ENCODE results near the gene OR1B1.
"Not testable (repeated sequence)": the region's sequence is repeated elsewhere in the genome, so short reads cannot be mapped to it uniquely, and the experiment has no call there.

Gene OR1B1

DNA sequence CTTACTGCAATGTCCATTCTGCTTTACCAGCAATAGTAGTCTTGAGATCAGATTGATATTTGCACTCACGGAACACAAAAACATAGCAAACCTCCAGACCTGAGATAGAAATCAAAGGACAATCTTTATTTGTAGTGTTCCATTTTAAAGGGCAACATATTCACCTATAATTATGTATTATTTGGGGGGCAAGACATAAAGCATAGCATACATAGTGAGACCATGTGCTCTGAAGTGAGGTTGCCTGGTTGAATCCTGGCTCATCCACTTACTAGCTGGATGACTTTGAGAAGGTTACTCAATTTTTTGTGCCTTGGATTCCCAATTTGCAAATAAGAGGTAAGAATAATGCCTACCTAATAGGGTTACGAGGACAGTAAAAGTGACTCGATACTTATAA lies at the start of gene OR1B1:
Gene OR1B1 (minus strand): TSS at position 101 of the 400 bp plus-strand sequence.
- no peak for DNase-seq (ENCODE audit: low spot score)

GRCh38 chr9:122695696-122696095 lies 38.3 kb upstream of the OR1B1 start:
- DNase-seq (ENCODE audit: low spot score): peak; percentile 77

GRCh38 chr9:122684851-122685250 lies 27.4 kb upstream of the OR1B1 start:
- no peak for DNase-seq (ENCODE audit: low spot score)

GRCh38 chr9:122672481-122672880 lies 15.1 kb upstream of the OR1B1 start:
- no peak for DNase-seq (ENCODE audit: low spot score)

DNA sequence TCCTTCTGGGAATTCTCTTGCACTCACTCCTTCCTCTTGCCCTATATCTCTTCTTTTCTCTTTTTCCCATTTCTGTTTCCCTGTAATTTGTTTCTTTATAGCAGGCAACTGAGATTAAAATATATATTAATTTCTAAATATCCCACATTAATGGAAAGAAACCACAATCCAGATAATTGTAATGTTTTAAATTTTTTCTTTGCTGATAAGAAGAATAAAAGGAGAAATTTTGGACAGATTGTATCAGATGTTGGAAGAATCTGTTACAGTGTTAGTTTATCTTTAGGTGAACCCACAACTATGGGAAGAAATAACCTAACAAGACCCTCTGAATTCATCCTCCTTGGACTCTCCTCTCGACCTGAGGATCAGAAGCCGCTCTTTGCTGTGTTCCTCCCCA lies 4.0 kb upstream of the OR1B1 start, which contains the start of gene OR1L1:
Gene OR1L1 (plus strand): TSS at position 301 of the 400 bp plus-strand sequence. CDS start 0 bp downstream, at position 301.
- no peak for DNase-seq (ENCODE audit: low spot score)

- DNase-seq (ENCODE audit: low spot score): no peak
These were observed 1.0 kb downstream of the OR1B1 start for GRCh38 chr9:122656378-122656777.

DNA sequence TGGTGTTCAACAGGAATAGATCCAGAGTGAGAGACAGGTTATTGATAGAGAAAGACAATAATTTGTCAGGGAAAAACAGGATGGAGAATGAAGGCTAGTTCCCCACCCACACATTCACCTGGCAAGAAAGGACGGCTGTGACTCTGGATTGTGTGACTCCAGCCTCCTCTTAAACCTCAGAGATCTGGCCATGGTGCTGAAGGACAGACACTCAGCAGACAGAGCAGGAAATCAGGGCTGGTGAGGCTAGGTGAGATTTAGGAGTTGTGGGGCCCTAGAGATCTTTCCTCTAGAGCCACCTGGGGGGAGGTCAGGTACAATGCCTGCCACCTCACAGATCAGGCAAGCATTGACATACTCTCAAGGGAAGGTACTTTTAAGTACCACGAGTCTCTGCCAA lies 15.2 kb downstream of the OR1B1 start:
- peak; percentile 30 for DNase-seq (ENCODE audit: low spot score)

DNA sequence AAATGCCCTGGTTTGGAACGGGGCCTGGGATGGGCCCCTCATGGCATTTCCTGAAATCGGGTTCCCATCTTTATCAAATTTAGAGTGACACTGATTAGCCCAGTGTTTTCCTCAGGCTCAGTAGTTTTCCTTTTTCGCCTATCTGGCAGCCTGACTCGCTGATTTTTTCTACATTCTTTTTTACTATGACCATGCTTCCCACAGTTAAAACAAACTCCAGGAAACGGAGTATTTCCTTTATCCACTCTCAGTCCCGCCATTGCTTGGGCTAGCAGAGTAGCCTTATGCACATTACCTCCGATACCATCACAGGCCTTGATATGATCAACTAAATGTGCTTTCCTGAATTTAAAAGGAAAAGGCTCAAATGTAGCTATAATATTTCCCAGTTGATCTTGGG lies 37.4 kb downstream of the OR1B1 start:
- no peak for DNase-seq (ENCODE audit: low spot score)

GRCh38 chr9:122614362-122614761 lies 43.1 kb downstream of the OR1B1 start, which contains the start of gene OR1Q1:
TSS of gene OR1Q1 (plus strand) at chr9:122614738. CDS start at chr9:122614738, 0 bp downstream.
- DNase-seq (ENCODE audit: low spot score): no peak

GRCh38 chr9:122609804-122610203 lies 47.6 kb downstream of the OR1B1 start:
- no peak for DNase-seq (ENCODE audit: low spot score)

GRCh38 chr9:122606587-122606986 lies 50.8 kb downstream of the OR1B1 start:
- DNase-seq (ENCODE audit: low spot score): no peak

- DNase-seq (ENCODE audit: low spot score): no peak
These were observed 51.7 kb downstream of the OR1B1 start for GRCh38 chr9:122605691-122606090.

DNA sequence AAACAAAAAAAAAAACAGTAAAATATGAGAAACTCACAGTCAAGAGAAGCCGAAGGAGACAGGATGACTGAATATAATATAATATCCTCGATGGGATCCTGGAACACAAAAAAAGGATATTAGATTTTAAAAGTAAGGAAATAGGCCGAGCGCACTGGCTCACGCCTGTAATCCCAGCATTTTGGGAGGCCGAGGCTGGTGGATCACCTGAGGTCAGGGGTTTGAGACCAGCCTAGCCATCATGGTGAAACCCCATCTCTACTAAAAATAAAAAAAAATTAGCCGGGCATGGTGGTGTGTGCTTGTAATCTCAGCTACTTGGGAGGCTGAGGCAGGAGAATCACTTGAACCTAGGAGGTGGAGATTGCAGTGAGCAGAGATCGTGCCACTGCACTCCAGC lies 74.1 kb downstream of the OR1B1 start, which contains the start of gene OR1L8:
Gene OR1L8 (minus strand): TSS at position 101 of the 400 bp plus-strand sequence. CDS start 14,907 bp downstream, outside the sequence.
- not testable (repeated sequence) for DNase-seq (ENCODE audit: low spot score)

DNA sequence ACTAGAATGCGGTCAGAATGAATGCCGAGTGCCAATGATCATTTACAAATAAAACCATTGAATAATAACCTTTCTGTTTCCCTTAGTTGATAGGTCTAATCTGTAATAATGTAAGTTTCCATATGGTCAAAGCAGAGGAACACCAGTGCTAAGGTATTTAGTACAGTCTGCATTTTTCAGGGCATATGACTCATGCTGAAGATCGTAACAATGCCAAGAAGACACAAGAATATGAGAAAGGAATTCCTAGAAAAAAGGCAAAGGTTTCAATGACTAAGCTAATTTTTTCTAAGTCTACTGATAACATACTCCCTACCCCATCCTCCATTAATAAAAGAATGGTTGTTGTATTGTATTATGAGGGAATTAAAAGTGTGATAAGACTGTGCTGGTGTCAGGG lies 77.1 kb downstream of the OR1B1 start:
- peak; percentile 30 for DNase-seq (ENCODE audit: low spot score)

DNA sequence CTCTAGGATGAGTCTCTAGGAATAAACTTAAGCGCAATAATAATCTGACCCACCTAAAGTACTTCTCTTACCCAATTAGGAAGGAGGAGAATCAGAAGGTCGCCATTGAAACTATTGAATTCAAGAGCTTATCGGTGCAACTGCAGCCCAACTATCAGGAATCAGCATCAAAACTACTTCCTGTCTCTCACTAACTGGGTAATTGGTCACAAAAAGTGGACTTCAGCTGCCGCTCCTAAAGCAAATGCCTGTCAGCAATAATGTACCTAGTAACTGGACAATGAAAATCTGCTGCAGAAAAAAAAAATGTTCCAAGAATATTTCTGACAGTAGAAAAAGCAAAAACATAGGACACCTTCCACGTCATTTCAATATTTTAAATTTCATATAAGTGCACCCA lies 77.6 kb downstream of the OR1B1 start:
- no peak for DNase-seq (ENCODE audit: low spot score)

Data from RKO (cell line).